Neural progenitor cell (in vitro differentiated cells): ENCODE data around the gene ATP6V1B1.
A peak's percentile ranks its signal among the peaks of the same experiment; 100 is the strongest.

Experiments used
- EZH2 ChIP-seq: fragments of 200-600 bp; sonication (generic); IDR thresholded peaks from 2 replicates; pipeline ENCODE4 v1.6.1; 2017; ENCODE audit warnings: antibody characterized with exemption, mild to moderate bottlenecking, moderate library complexity
- TF ChIP-seq, protein P1 (sequence below): fragments of 200-600 bp; sonication (generic); IDR thresholded peaks from 2 replicates; pipeline ENCODE4 v1.5.1; 2017; ENCODE audit warnings: antibody characterized with exemption, mild to moderate bottlenecking

DNA sequence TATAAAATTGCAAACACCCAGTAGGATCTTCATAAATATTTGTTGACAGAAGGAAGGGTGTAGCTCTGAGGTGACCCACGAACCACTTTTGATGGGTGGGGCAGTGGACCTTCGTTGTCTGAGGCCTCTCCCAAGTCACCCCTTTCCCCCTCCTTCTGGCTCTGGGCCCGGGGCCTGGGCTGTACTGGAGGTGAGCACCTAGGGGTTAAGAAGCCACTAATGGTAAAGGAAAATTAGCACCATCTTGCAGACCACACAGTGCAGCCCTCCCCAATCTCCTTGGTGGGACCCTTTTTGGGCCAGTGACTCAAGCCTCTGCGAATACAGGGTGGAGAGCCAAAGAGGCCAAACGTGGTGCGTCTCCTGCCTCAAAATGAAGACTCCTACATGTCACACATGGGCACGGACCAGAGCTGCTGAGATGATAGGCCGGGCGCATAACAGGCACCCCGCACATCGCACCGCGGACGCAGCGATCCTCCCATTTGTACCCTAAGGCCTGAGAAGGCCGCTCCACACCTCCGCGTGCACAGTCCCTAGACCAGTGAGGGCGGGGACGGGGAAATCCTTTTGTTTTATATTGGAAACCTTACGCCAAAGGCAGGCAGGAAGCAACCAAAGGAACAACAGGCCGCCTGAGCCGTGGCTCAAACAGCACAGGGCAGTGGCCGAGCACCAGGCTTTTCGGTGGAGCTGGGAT, 31.9 kb upstream of the ATP6V1B1 start:
- TF ChIP-seq, protein P1, sequence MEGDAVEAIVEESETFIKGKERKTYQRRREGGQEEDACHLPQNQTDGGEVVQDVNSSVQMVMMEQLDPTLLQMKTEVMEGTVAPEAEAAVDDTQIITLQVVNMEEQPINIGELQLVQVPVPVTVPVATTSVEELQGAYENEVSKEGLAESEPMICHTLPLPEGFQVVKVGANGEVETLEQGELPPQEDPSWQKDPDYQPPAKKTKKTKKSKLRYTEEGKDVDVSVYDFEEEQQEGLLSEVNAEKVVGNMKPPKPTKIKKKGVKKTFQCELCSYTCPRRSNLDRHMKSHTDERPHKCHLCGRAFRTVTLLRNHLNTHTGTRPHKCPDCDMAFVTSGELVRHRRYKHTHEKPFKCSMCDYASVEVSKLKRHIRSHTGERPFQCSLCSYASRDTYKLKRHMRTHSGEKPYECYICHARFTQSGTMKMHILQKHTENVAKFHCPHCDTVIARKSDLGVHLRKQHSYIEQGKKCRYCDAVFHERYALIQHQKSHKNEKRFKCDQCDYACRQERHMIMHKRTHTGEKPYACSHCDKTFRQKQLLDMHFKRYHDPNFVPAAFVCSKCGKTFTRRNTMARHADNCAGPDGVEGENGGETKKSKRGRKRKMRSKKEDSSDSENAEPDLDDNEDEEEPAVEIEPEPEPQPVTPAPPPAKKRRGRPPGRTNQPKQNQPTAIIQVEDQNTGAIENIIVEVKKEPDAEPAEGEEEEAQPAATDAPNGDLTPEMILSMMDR: no peak
- peak; percentile 51 for TF ChIP-seq EZH2
